ENCODE results near the gene DNAJC24.

Gene DNAJC24

DNA sequence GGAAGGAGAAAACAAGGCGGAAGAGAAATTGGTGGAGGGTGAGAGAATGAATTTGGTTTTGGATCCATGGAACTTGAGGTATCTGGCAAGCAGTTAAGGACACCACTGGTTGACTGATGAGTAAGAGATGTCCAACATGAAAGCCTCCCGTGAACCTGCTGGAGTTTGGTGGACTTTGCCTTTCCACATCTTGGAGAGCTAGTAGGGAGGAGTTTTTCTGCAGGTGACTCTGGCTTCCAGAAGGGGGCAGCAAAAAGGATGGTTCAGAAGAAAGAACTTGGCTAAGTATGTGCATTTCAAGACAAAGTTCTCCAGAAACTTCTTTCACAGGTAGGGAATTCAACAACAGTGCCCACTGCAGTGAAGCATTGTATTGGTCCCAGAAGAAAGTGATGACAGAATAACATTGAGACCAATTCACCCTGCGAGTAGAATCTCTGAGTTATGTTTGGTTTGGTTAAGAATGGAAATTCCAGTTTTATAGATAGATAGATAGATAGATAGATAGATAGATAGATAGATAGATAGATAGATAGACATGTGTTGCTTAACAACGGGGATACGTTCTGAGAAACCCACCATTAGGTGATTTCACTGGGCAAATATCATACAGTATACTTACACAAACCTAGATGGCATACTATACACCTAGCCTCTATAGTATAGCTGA is 28.6 kb upstream of the DNAJC24 start:
- TF ChIP-seq, protein P1, sequence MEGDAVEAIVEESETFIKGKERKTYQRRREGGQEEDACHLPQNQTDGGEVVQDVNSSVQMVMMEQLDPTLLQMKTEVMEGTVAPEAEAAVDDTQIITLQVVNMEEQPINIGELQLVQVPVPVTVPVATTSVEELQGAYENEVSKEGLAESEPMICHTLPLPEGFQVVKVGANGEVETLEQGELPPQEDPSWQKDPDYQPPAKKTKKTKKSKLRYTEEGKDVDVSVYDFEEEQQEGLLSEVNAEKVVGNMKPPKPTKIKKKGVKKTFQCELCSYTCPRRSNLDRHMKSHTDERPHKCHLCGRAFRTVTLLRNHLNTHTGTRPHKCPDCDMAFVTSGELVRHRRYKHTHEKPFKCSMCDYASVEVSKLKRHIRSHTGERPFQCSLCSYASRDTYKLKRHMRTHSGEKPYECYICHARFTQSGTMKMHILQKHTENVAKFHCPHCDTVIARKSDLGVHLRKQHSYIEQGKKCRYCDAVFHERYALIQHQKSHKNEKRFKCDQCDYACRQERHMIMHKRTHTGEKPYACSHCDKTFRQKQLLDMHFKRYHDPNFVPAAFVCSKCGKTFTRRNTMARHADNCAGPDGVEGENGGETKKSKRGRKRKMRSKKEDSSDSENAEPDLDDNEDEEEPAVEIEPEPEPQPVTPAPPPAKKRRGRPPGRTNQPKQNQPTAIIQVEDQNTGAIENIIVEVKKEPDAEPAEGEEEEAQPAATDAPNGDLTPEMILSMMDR (IDR thresholded peaks at IDR 0.05), result peak; percentile 79

DNA sequence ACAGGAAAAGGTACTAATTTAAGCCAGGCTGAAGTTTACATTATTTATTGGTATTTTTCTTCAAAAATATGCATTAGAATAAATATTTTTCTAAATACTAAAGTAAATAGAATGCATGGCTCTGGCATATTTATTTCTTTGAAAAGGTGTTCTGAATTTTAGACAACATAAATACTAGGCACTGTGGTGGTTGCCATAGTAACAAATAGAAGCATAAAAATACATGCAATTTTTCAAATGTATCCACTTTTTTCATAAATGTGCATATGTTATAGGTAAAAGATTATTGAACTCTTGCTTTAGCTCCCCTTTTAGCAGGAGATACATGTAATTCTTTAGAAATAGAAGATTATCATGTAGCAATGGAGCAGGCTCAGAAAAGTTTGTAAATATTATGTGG is 18.5 kb upstream of the DNAJC24 start:
- TF ChIP-seq, protein P1 (IDR thresholded peaks at IDR 0.05), result no peak

DNA sequence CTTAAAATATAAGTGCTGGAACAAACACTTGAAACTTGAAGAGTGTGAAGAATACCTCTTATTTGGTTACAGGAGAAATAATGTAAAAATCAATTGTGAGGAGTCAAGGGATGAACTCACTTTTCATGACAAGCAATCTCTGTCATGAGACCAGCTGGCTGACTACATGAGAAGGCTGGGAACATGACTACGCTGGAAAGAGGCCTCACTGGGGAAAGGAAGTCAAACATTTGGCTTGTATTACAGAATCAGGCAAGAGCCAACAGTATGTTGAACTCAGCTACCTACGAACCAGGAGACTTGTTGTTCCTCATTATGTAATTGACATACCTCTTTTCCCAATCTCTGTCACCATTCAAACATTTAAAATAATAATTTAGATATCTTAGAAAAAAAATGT is 14.5 kb upstream of the DNAJC24 start:
- TF ChIP-seq, protein P1 (IDR thresholded peaks at IDR 0.05), result no peak

DNA sequence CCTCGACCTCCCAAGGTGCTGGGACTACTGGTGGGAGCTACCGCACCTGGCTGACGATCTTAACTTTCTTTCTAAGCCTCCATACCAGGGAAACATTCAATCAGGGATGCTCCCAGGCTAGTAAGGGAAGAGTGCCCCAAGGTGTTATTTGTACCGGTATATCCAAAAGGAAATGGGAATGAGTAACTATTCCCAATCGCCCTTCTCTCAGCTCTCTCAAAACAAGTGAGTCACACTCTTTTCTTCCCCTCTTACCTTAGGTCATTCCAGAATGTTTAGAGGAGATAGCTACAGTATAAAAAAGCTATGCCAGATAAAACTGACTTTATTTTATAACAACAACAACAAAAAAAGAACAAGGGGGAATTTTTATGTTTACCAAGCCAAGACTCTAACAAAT is 13.8 kb upstream of the DNAJC24 start:
- TF ChIP-seq, protein P1 (IDR thresholded peaks at IDR 0.05), result no peak

DNA sequence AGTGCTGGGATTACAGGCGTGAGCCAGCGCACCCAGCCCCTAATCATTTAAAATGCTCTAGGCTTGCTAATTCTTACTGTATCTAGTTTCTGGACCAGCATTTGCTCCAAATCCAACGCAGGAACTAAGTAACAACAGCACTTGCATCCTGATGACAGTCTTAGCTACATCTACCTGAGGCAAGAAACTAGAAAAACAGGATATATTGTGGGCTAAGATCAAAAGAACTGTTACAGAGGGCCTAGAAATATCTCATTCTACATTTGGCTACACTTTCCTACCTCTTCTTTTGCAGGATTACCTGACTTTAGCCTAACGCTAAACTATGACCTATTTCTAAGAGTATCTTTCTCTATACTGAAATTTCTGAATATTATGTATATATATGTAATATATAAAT is 7.9 kb upstream of the DNAJC24 start:
- TF ChIP-seq, protein P1 (IDR thresholded peaks at IDR 0.05), result no peak

DNA sequence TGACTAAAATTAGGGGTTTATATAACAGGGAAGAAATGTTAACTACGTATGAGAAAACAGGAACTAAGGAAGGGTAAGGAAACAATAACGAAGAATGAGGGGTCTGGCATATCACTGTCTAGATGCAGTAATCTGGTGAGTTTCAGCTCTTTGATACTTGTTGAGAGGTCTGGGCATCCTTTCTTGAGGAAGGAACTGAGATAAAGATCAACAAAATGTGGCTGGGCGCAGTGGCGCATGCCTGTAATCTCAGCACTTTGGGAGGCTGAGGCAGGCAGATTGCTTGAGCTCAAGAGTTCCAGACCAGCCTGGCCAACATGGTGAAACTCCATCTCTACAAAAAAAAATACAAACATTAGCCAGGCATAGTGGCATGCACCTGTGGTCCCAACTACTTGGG is 2.9 kb upstream of the DNAJC24 start:
- TF ChIP-seq, protein P1 (IDR thresholded peaks at IDR 0.05), result no peak

DNA sequence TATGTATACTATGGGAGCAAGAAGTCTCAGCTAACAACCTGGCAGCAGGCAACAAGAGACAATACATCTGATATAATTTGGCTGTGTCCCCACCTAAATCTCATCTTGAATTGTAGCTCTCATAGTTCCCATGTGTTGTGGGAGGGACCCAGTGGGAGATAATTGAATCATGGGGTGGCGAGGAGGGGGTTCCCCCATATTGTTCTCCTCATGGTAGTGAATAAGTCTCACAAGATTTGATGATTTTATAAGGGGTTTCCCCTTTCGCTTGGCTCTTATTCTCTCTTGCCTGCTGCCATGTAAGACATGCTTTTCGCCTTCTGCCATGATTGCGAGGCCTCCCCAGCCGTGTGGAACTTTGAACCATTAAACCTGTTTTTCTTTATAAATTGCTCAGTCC is 6.2 kb downstream of the DNAJC24 start:
- TF ChIP-seq, protein P1 (IDR thresholded peaks at IDR 0.05), result no peak

DNA sequence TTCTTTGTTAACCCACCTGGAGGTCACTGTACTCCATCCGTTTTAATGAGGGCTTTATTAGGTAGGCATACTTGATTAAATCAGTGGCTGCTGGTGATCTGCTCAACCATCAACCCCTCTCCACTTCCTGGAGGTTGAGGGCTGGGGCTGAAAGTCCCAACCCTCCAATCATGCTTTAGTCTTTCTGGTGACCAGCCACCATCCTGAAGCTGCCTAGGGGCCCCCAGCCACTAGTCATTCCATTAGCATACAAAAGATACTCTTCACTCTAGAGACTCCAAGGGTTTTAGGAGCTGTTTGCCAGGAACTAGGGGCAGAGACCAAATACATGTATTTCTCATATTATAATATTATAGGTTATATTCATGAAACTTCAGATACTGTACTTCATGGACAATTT is 13.5 kb downstream of the DNAJC24 start:
- TF ChIP-seq, protein P1 (IDR thresholded peaks at IDR 0.05), result no peak
